ENCODE measurements around the gene EFHD1. TPM values are rescaled to one million over a fixed set of nuclear protein-coding genes. Genes with fewer than 3 reads are reported as not detected.
"Not testable (repeated sequence)": the region's sequence is repeated elsewhere in the genome, so short reads cannot be mapped to it uniquely, and the experiment has no call there.

The EFHD1 gene
- total and polyA plus RNA-seq, 2 donors, result 1.4 to 22.1 TPM

GRCh38 chr2:232674491-232674890 is 41.1 kb downstream of the EFHD1 start:
- no peaks in the 10 kb centered on the region for H3K36me3 ChIP-seq (ENCODE audit: insufficient read depth)
- no peak overlapping the region for H3K4me3 ChIP-seq (ENCODE audit: low read depth, low read length)
- no peak for DNase-seq (ENCODE audit: extremely low spot score)
- WGBS, result 55% methylated on average over 6 of the region's 6 CpGs
- H3K4me1 ChIP-seq (ENCODE audit: insufficient read depth), result no peaks in the 10 kb centered on the region
- H3K27ac ChIP-seq (ENCODE audit: low read depth), result no peak overlapping the region

- no peaks in the 10 kb centered on the region for H3K36me3 ChIP-seq (ENCODE audit: insufficient read depth)
- 92% methylated on average over 10 of the region's 10 CpGs for WGBS
These were observed 42.0 kb downstream of the EFHD1 start for GRCh38 chr2:232675381-232675780.

GRCh38 chr2:232680006-232680405 is 46.6 kb downstream of the EFHD1 start:
- H3K4me1 ChIP-seq (ENCODE audit: insufficient read depth), result no peaks in the 10 kb centered on the region
- 91% methylated on average over 7 of the region's 7 CpGs for WGBS
- H3K4me3 ChIP-seq (ENCODE audit: low read depth, low read length), result no peak overlapping the region
- no peak for DNase-seq (ENCODE audit: extremely low spot score)
- H3K36me3 ChIP-seq (ENCODE audit: insufficient read depth), result no peaks in the 10 kb centered on the region
- H3K27ac ChIP-seq (ENCODE audit: low read depth), result no peak overlapping the region

More at GRCh38 chr2:232675381-232675780, 42.0 kb downstream of the EFHD1 start:
- no peak overlapping the region for H3K4me3 ChIP-seq (ENCODE audit: low read depth, low read length)
- no peaks in the 10 kb centered on the region for H3K4me1 ChIP-seq (ENCODE audit: insufficient read depth)
- no peak for DNase-seq (ENCODE audit: extremely low spot score)
- H3K27ac ChIP-seq (ENCODE audit: low read depth), result no peak overlapping the region

GRCh38 chr2:232681527-232681926 is 48.1 kb downstream of the EFHD1 start:
- no peak for DNase-seq (ENCODE audit: extremely low spot score)
- Histone ChIP-seq H3K27ac (ENCODE audit: low read depth) (no peak overlapping the region), H3K36me3 (ENCODE audit: insufficient read depth) (no peaks in the 10 kb centered on the region), H3K4me3 (ENCODE audit: low read depth, low read length) (no peak overlapping the region), H3K4me1 (ENCODE audit: insufficient read depth) (no peaks in the 10 kb centered on the region)
- 90% methylated on average over 10 of the region's 10 CpGs for WGBS

- H3K36me3 ChIP-seq (ENCODE audit: insufficient read depth), result no peaks in the 10 kb centered on the region
- no peak for DNase-seq (ENCODE audit: extremely low spot score)
- no peaks in the 10 kb centered on the region for H3K4me1 ChIP-seq (ENCODE audit: insufficient read depth)
- H3K27ac ChIP-seq (ENCODE audit: low read depth), result no peak overlapping the region
- 20% methylated on average over 1 of the region's 1 CpG for WGBS
- no peak overlapping the region for H3K4me3 ChIP-seq (ENCODE audit: low read depth, low read length)
These were observed 50.0 kb downstream of the EFHD1 start for GRCh38 chr2:232683368-232683767.

GRCh38 chr2:232685391-232685790 is 52.0 kb downstream of the EFHD1 start:
- not testable (repeated sequence) for H3K27ac ChIP-seq (ENCODE audit: low read depth); H3K4me1 ChIP-seq (ENCODE audit: insufficient read depth); H3K4me3 ChIP-seq (ENCODE audit: low read depth, low read length); H3K36me3 ChIP-seq (ENCODE audit: insufficient read depth); DNase-seq (ENCODE audit: extremely low spot score)
- WGBS, result 93% methylated on average over 6 of the region's 6 CpGs

- no peak for DNase-seq (ENCODE audit: extremely low spot score)
These were observed 54.2 kb downstream of the EFHD1 start for GRCh38 chr2:232687382-232688160.

GRCh38 chr2:232688201-232688600 is 54.8 kb downstream of the EFHD1 start:
- DNase-seq (ENCODE audit: extremely low spot score), result no peak
- Histone ChIP-seq H3K4me1 (ENCODE audit: insufficient read depth) (no peaks in the 10 kb centered on the region), H3K36me3 (ENCODE audit: insufficient read depth) (no peaks in the 10 kb centered on the region), H3K4me3 (ENCODE audit: low read depth, low read length) (no peak overlapping the region), H3K27ac (ENCODE audit: low read depth) (no peak overlapping the region)
- 92% methylated on average over 7 of the region's 7 CpGs for WGBS

More at GRCh38 chr2:232687382-232688160, 54.2 kb downstream of the EFHD1 start:
- 84% methylated on average over 11 of the region's 11 CpGs for WGBS
- Histone ChIP-seq H3K36me3 (ENCODE audit: insufficient read depth) (no peaks in the 10 kb centered on the region), H3K4me3 (ENCODE audit: low read depth, low read length) (no peak overlapping the region), H3K4me1 (ENCODE audit: insufficient read depth) (no peaks in the 10 kb centered on the region), H3K27ac (ENCODE audit: low read depth) (no peak overlapping the region)

GRCh38 chr2:232689152-232689910 is 55.9 kb downstream of the EFHD1 start:
- no peak for DNase-seq (ENCODE audit: extremely low spot score)
- H3K36me3 ChIP-seq (ENCODE audit: insufficient read depth), result no peaks in the 10 kb centered on the region
- 50% methylated on average over 3 of the region's 3 CpGs for WGBS
- no peak overlapping the region for H3K4me3 ChIP-seq (ENCODE audit: low read depth, low read length)
- no peaks in the 10 kb centered on the region for H3K4me1 ChIP-seq (ENCODE audit: insufficient read depth)
- H3K27ac ChIP-seq (ENCODE audit: low read depth), result no peak overlapping the region

- not testable (repeated sequence) for H3K27ac ChIP-seq (ENCODE audit: low read depth); DNase-seq (ENCODE audit: extremely low spot score); H3K4me1 ChIP-seq (ENCODE audit: insufficient read depth); H3K4me3 ChIP-seq (ENCODE audit: low read depth, low read length); H3K36me3 ChIP-seq (ENCODE audit: insufficient read depth)
- WGBS, result 94% methylated on average over 13 of the region's 13 CpGs
These were observed 57.7 kb downstream of the EFHD1 start for GRCh38 chr2:232691117-232691516.

- WGBS, result 85% methylated on average over 4 of the region's 4 CpGs
- no peak overlapping the region for H3K27ac ChIP-seq (ENCODE audit: low read depth)
- no peak for DNase-seq (ENCODE audit: extremely low spot score)
- no peak overlapping the region for H3K4me3 ChIP-seq (ENCODE audit: low read depth, low read length)
- H3K4me1 ChIP-seq (ENCODE audit: insufficient read depth), result no peaks in the 10 kb centered on the region
- H3K36me3 ChIP-seq (ENCODE audit: insufficient read depth), result no peaks in the 10 kb centered on the region
These were observed 59.9 kb downstream of the EFHD1 start for GRCh38 chr2:232693344-232693743.

GRCh38 chr2:232696609-232697058 is 63.2 kb downstream of the EFHD1 start:
- peak overlapping the region; percentile 20 for H3K4me3 ChIP-seq (ENCODE audit: low read depth, low read length)

GRCh38 chr2:232697059-232697806 is 63.8 kb downstream of the EFHD1 start, which contains the start of gene GIGYF2:
GIGYF2 (plus strand) TSS chr2:232697331; CDS start chr2:232735198, 37,867 bp downstream.
- DNase-seq (ENCODE audit: extremely low spot score), result peak; percentile 88
- Histone ChIP-seq H3K36me3 (ENCODE audit: insufficient read depth) (no peaks in the 10 kb centered on the region), H3K4me3 (ENCODE audit: low read depth, low read length) (peak within 1 kb of the TSS; percentile 98), H3K4me1 (ENCODE audit: insufficient read depth) (peaks cover 5% of the 10 kb centered on the region), H3K27ac (ENCODE audit: low read depth) (peak within 1 kb of the TSS; percentile 87)
- WGBS, result under 1% methylated on average over 69 of the region's 71 CpGs

More at GRCh38 chr2:232696609-232697058, 63.2 kb downstream of the EFHD1 start:
- Histone ChIP-seq H3K36me3 (ENCODE audit: insufficient read depth) (no peaks in the 10 kb centered on the region), H3K27ac (ENCODE audit: low read depth) (no peak overlapping the region), H3K4me1 (ENCODE audit: insufficient read depth) (peaks cover 5% of the 10 kb centered on the region)
- 45% methylated on average over 10 of the region's 10 CpGs for WGBS
- no peak for DNase-seq (ENCODE audit: extremely low spot score)

Data from urinary bladder (tissue), 4 donors.